ENCODE results near the gene CDK19. TPM values are rescaled to one million over a fixed set of nuclear protein-coding genes. Genes with fewer than 3 reads are reported as not detected.

The CDK19 gene
- total and polyA plus RNA-seq, 2 of the 13 experiments (the other 11 are each of a cell fraction or from before 2014, with no cell fraction given): 13.4 to 27.0 TPM

- H3K9ac ChIP-seq (ENCODE audit: insufficient read depth, low read depth, low read length): no peak overlapping the region
- in situ Hi-C loops (cut with HindIII; ENCODE audit: extremely low pct_ligation_motif_present, low pct_unique_long_range_greater_than_20kb): no loop called here
- H3K27me3 ChIP-seq (ENCODE audit: control insufficient read depth in 1 of 2, insufficient read depth in 2 of 2, low read length in 2 of 2): no peaks in the 10 kb centered on the region
- H3K9me3 ChIP-seq (ENCODE audit: low read length): no peaks in the 10 kb centered on the region
- TF ChIP-seq MAF1 (CRISPR knock-in tag; IDR thresholded peaks at IDR 0.05; ENCODE audit: borderline replicate concordance) (no peak), EED (CRISPR knock-in tag; IDR thresholded peaks at IDR 0.05) (no peak)
- H4K20me1 ChIP-seq (ENCODE audit: insufficient read depth, low read length): no peaks in the 10 kb centered on the region
- ATAC-seq (no peak), FAIRE-seq (no peak), DNase-seq (ENCODE audit: low spot score) (no peak)
- 95% methylated on average over 3 of the region's 3 CpGs for WGBS (ENCODE audit: low lambda C conversion rate)
- H3K27ac ChIP-seq (ENCODE audit: extremely low read length, insufficient read depth, low read length): no peak overlapping the region
- no peaks in the 10 kb centered on the region for H3K36me3 ChIP-seq (replicated peaks in 1 of 2; ENCODE audit: control insufficient read depth in 1 of 2, insufficient read depth in 2 of 2, low read length in 2 of 2)
- H2AFZ ChIP-seq (ENCODE audit: low read length): no peak overlapping the region
- peaks cover 53% of the 10 kb centered on the region for H3K4me1 ChIP-seq (ENCODE audit: insufficient read depth, low read length)
- ChIA-PET POLR2A (no interaction called here), CTCF (ENCODE audit: low intra/inter-chr PET ratio, low total read pairs) (no interaction called here)
- H3K4me3 ChIP-seq (replicated peaks in 1 of 3; ENCODE audit: insufficient read depth in 1 of 3, low read depth in 2 of 3, low read length in 3 of 3): no peak overlapping the region
- H3K4me2 ChIP-seq (ENCODE audit: low read depth, low read length): no peak overlapping the region
- H3K79me2 ChIP-seq (ENCODE audit: insufficient read depth, low read length): no peaks in the 10 kb centered on the region
- intact Hi-C loops (cut with micrococcal nuclease; ENCODE audit: unreplicated experiment): no loop called here
- no TSS peak for BruUV-seq (replicated peaks)
These were observed 240.5 kb downstream of the CDK19 start for GRCh38 chr6:110574817-110575216.

- H4K20me1 ChIP-seq (ENCODE audit: insufficient read depth, low read length): no peaks in the 10 kb centered on the region
- H3K36me3 ChIP-seq (replicated peaks in 1 of 2; ENCODE audit: control insufficient read depth in 1 of 2, insufficient read depth in 2 of 2, low read length in 2 of 2): no peaks in the 10 kb centered on the region
- FAIRE-seq (no peak), DNase-seq (ENCODE audit: low spot score) (no peak), ATAC-seq (peak; percentile 52; the same call in 1 of the 3 replicates)
- ChIA-PET POLR2A (no interaction called here), CTCF (ENCODE audit: low intra/inter-chr PET ratio, low total read pairs) (no interaction called here)
- in situ Hi-C loops (cut with HindIII; ENCODE audit: extremely low pct_ligation_motif_present, low pct_unique_long_range_greater_than_20kb): no loop called here
- no peak overlapping the region for H3K9ac ChIP-seq (ENCODE audit: insufficient read depth, low read depth, low read length)
- H3K4me2 ChIP-seq (ENCODE audit: low read depth, low read length): no peak overlapping the region
- no peak overlapping the region for H3K4me3 ChIP-seq (replicated peaks in 1 of 3; ENCODE audit: insufficient read depth in 1 of 3, low read depth in 2 of 3, low read length in 3 of 3)
- H3K27me3 ChIP-seq (ENCODE audit: control insufficient read depth in 1 of 2, insufficient read depth in 2 of 2, low read length in 2 of 2): no peaks in the 10 kb centered on the region
- intact Hi-C loops (cut with micrococcal nuclease; ENCODE audit: unreplicated experiment): no loop called here
- H3K4me1 ChIP-seq (ENCODE audit: insufficient read depth, low read length): peaks cover 66% of the 10 kb centered on the region
- WGBS (ENCODE audit: low lambda C conversion rate): 35% methylated on average over 2 of the region's 2 CpGs
- TF ChIP-seq ELF1 (CRISPR knock-in tag; IDR thresholded peaks at IDR 0.05): no peak
- no peak for TF ChIP-seq YY1 (IDR thresholded peaks at IDR 0.05; ENCODE audit: insufficient read depth, insufficient replicate concordance, low read depth, low read length)
- TF ChIP-seq NFYB (CRISPR knock-in tag; IDR thresholded peaks at IDR 0.05): 0 out of 2 replicates have a peak, but pooled peaks have one; percentile 7
- no TSS peak for BruUV-seq (replicated peaks)
- H3K27ac ChIP-seq (ENCODE audit: extremely low read length, insufficient read depth, low read length): peak overlapping the region; percentile 47
- H3K9me3 ChIP-seq (ENCODE audit: low read length): no peaks in the 10 kb centered on the region
- H3K79me2 ChIP-seq (ENCODE audit: insufficient read depth, low read length): no peaks in the 10 kb centered on the region
- peak overlapping the region; percentile 84 for H2AFZ ChIP-seq (ENCODE audit: low read length)
These were observed 241.7 kb downstream of the CDK19 start for GRCh38 chr6:110573537-110573936.

Data from HepG2 (cell line).